ENCODE measurements around the gene LRRC57.
A peak's percentile ranks its signal among the peaks of the same experiment; 100 is the strongest.

LRRC57 gene

GRCh38 chr15:42510258-42511006, 38.2 kb downstream of the LRRC57 start:
- TF ChIP-seq ISL1 (CRISPR knock-in tag; IDR thresholded peaks at IDR 0.05) (no peak), TSHZ2 (CRISPR knock-in tag; IDR thresholded peaks at IDR 0.05) (no peak), ZNF8 (CRISPR knock-in tag; IDR thresholded peaks at IDR 0.05) (no peak), OSR1 (CRISPR knock-in tag; IDR thresholded peaks at IDR 0.05) (no peak)
- no peak for ATAC-seq

GRCh38 chr15:42508263-42508690, 40.3 kb downstream of the LRRC57 start:
- ATAC-seq: peak; percentile 52
- TF ChIP-seq TOX (CRISPR knock-in tag; IDR thresholded peaks at IDR 0.05; ENCODE audit: borderline replicate concordance) (no peak), ISL1 (CRISPR knock-in tag; IDR thresholded peaks at IDR 0.05) (0 out of 2 replicates have a peak, but pooled peaks have one; percentile 25), POU6F1 (CRISPR knock-in tag; IDR thresholded peaks at IDR 0.05; ENCODE audit: borderline replicate concordance, low read depth) (no peak)

GRCh38 chr15:42507514-42507913, 41.1 kb downstream of the LRRC57 start:
- TF ChIP-seq ZNF8 (CRISPR knock-in tag; IDR thresholded peaks at IDR 0.05) (no peak), SNAI2 (CRISPR knock-in tag; IDR thresholded peaks at IDR 0.05) (no peak), ZFP3 (CRISPR knock-in tag; IDR thresholded peaks at IDR 0.05) (no peak), PPARA (CRISPR knock-in tag; IDR thresholded peaks at IDR 0.05; ENCODE audit: borderline replicate concordance) (no peak), ZNF70 (CRISPR knock-in tag; IDR thresholded peaks at IDR 0.05) (no peak), OSR1 (CRISPR knock-in tag; IDR thresholded peaks at IDR 0.05) (no peak), CSDC2 (CRISPR knock-in tag; IDR thresholded peaks at IDR 0.05) (no peak), ZC3H10 (CRISPR knock-in tag; IDR thresholded peaks at IDR 0.05) (no peak), POU6F1 (CRISPR knock-in tag; IDR thresholded peaks at IDR 0.05; ENCODE audit: borderline replicate concordance, low read depth) (no peak)
- ATAC-seq: peak; percentile 49; the same call in 2 of the 3 replicates

GRCh38 chr15:42504631-42505030, 44.0 kb downstream of the LRRC57 start:
- ATAC-seq: no peak

GRCh38 chr15:42503825-42504224, 44.8 kb downstream of the LRRC57 start:
- no peak for TF ChIP-seq TSHZ2 (CRISPR knock-in tag; IDR thresholded peaks at IDR 0.05)
- TF ChIP-seq TCF4 (CRISPR knock-in tag; IDR thresholded peaks at IDR 0.05; ENCODE audit: borderline replicate concordance): no peak
- ATAC-seq: no peak

More at GRCh38 chr15:42504631-42505030, 44.0 kb downstream of the LRRC57 start:
- TF ChIP-seq RARB (CRISPR knock-in tag; IDR thresholded peaks at IDR 0.05) (no peak), PPARA (CRISPR knock-in tag; IDR thresholded peaks at IDR 0.05; ENCODE audit: borderline replicate concordance) (no peak), CSRNP3 (CRISPR knock-in tag; IDR thresholded peaks at IDR 0.05) (no peak), BACH2 (CRISPR knock-in tag; IDR thresholded peaks at IDR 0.05; ENCODE audit: borderline replicate concordance) (no peak), ZNF8 (CRISPR knock-in tag; IDR thresholded peaks at IDR 0.05) (no peak), CSDC2 (CRISPR knock-in tag; IDR thresholded peaks at IDR 0.05) (no peak), ARNTL (CRISPR knock-in tag; IDR thresholded peaks at IDR 0.05; ENCODE audit: borderline replicate concordance, low read depth) (no peak), ZFP30 (CRISPR knock-in tag; IDR thresholded peaks at IDR 0.05) (no peak)
